SH-SY5Y (cell line): ENCODE data around the gene PLCZ1.

Experiments used
- GATA2 ChIP-seq: IDR thresholded peaks from 2 replicates; pipeline ENCODE4 v1.6.1; 2011; ENCODE audit warnings: mild to moderate bottlenecking, low read depth, low read length
- GATA3 ChIP-seq: IDR thresholded peaks from 2 replicates; pipeline ENCODE4 v1.6.1; 2011; ENCODE audit warnings: low read depth, mild to moderate bottlenecking, low read length, moderate library complexity

GRCh38 chr12:18750085-18750484, 12.3 kb upstream of the PLCZ1 start:
- TF ChIP-seq GATA2 (no peak), GATA3 (no peak)
